Bone marrow (tissue), 2 donors: ENCODE measurements around the gene MICALL1.

ENCODE experiments used
- DNase-seq, 2 donors: peaks; one replicate each; lab custom pipeline; 2025; lab: John Stamatoyannopoulos, UW

The MICALL1 gene, protein sequence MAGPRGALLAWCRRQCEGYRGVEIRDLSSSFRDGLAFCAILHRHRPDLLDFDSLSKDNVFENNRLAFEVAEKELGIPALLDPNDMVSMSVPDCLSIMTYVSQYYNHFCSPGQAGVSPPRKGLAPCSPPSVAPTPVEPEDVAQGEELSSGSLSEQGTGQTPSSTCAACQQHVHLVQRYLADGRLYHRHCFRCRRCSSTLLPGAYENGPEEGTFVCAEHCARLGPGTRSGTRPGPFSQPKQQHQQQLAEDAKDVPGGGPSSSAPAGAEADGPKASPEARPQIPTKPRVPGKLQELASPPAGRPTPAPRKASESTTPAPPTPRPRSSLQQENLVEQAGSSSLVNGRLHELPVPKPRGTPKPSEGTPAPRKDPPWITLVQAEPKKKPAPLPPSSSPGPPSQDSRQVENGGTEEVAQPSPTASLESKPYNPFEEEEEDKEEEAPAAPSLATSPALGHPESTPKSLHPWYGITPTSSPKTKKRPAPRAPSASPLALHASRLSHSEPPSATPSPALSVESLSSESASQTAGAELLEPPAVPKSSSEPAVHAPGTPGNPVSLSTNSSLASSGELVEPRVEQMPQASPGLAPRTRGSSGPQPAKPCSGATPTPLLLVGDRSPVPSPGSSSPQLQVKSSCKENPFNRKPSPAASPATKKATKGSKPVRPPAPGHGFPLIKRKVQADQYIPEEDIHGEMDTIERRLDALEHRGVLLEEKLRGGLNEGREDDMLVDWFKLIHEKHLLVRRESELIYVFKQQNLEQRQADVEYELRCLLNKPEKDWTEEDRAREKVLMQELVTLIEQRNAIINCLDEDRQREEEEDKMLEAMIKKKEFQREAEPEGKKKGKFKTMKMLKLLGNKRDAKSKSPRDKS

DNA sequence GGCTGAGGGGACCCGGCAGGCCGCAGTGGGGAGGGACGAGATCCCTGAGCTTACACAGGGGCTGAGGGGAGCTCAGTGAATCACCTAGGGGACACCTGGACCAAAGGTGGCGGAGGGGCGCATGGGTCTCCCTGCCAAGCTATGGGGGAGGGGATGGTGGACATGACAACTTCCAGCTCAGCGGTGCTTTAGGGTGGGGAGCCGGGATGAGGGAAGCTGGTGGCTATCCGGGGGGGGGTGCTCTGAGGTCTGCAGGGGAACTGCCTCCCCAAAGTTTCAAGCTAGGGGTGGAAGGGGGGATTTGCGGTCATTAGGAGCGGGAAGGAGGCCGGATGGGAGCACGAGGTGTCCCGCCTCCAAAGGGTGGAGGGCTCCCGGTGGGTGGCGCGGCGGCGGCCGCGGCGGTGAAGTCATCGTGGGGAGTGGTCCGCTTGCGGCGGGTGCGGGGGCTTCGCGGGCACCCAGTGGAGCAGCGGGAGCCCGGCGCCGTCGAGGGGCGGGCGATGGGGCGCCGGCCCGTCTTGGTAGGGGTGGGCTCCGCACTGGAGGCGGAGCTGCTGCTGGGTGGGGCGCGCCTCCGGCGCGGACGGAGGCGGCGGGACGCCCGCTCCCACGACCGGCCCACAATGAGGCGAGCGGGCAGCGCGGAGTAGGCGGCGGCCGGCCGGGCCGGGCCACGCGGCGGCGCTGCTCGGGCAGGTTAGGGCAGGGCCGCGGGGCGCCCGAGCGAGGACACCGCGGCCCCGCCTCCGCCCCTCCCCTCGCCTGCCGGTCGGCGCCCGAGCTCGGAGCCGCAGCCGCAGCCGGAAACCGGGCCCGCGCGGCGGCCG, at the start of gene MICALL1:
TSS of gene MICALL1 (plus strand) at position 764 of the 830 bp plus-strand sequence. CDS start 126 bp downstream, outside the sequence.
- DNase-seq = peak in 1 of 2 donors; percentile 63

DNA sequence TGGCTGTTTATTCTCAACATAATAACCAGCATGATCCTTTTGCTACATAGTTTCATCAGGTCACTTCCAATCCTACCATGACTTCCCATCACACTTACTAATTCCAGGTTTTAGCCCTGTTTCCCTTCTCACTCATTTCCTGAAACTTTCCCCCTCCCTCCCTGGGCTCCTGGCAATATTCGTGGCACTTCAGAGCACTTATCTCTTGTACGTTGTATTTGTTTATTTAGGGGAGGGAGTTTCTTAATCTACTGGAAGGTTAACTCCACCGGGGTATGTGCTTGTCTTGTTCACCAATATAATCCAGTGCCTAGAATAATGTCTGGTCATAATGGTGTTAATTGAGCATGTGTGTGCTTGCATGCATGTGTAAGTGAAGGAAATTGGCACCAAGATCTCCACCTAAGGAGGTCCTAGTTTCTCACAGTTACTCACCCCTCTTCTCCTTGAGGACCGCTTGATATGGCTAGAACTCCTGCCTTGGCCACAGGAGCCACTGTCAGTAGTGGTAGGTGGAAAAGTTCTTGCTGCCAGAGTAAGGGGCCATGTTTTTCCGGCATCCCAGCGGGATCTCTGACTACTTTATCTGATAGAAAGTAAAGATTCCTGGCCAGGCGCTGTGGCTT, 45.2 kb upstream of the MICALL1 start:
- DNase-seq = no peak

DNA sequence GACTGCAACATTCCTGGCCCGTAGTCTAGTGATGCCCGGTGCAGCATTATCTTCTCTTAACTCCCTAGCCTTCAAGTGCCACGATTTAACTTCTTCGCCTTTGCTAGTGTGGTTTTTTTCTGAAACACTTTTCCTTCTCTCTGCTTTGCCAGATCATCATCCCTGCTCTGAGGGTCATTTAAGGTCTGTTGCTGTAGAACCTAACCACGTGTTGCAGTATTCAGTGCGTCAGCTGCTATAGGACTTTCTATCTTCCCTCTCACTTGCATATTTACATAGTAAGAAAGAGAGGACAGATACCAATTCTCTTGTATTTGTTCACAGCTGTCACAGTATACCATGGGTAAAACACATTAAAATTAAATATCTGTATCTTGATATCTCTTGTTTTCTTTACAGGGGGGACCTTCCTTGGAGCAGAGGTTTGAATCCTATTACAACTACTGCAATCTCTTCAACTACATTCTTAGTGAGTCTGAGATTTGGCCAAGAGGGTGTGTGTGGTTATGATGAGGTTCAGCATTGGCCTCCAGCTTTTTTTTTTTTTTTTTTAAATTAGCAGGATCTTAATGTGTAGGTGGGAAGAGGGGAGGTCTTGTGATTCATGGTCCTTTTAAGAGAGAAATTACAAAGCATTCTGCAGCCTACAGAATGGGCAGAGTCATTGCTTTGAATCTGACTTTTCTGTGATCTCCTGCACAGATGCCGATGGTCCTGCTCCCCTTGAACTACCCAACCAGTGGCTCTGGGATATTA, 43.3 kb upstream of the MICALL1 start:
- DNase-seq = no peak

DNA sequence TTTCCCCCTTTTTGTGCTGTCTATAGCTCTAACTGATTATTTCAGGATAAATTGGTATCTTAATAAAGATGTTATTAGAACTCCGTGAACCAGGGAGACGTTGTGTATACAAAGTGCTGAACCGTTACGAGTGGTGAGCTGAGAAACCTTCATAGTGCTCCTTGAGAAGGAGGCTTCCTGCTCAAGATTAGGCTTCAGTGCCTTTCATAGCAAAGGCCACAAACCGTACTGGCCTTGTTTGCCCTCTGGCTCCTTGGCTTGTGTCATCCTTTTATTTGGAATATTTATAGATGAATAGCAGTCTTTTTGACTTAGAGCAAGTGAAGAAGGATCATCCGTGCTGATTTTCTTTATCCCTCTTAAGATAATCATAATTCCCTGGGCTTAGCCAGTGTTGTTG, 40.6 kb upstream of the MICALL1 start:
- no peak for DNase-seq

DNA sequence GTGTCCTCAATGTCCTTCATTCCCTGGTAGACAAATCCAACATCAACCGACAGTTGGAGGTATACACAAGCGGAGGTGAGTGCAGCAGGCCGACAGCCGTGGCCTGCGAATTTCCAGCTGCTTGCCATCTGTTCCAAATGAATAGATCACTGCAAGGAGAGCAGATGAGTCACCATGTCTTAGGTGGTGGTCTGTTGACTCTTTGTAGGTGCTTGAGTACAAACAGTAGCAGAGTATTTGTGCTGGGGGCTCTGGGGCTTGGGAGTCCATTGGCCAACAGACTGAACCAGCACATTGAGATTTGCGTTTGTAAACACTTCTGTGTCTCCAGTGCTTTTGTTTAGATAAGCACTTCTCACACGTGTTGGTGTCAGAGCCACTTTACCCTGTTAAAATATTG, 35.8 kb upstream of the MICALL1 start:
- no peak for DNase-seq

DNA sequence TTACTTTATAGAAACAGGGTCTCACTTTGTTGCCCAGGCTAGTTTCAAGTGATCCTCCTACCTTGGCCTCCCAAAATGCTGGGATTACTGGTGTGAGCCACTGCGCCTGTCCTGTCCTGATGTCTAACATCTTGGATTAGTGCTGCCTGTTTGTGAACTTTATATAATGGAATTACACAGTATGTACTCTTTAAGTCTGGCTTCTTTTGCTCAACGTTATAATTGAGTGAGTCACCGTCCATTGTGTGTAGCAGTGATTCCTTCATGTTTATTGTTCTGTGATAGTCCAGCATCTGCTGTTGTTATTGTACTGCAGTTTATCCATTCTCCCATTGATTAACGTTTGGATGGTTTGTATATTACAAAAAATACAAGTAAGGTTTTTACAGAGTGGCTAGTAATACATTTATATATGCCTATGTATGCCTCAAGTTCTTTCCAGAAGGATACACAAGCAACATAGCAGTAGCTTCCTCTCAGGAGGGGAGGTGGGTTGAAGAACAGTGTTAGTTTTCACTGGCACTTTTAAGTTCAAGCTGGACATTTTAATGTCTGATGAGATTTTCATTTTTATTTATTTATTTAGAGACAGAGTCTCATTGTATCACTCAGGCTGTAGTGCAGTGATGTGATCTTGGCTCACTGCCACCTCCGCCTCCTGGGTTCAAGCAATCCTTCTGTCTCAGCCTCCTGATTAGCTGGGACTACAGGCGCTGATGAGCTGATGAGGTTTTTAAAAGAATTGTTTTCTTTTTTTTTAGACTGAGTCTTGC, 25.2 kb upstream of the MICALL1 start:
- DNase-seq = no peak

DNA sequence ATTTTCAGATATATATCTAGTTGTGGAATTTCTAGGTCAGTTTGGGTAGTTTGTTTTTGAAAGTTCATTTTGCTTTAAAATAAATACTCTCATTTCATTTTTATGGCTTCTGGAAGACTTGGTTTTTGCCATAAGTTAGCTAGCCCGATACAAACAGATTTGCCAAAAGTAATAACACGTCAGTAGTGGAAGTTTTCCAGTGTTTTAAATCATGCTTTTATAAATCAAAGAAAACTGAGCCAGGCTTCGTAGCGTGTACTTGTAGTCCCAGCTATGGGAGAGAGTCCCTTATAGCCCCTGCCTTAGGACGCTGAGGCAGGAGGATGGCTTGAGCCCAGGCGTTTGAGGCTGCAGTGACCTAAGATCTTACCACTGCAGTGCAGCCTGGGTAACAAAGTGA, 21.7 kb upstream of the MICALL1 start:
- no peak for DNase-seq

DNA sequence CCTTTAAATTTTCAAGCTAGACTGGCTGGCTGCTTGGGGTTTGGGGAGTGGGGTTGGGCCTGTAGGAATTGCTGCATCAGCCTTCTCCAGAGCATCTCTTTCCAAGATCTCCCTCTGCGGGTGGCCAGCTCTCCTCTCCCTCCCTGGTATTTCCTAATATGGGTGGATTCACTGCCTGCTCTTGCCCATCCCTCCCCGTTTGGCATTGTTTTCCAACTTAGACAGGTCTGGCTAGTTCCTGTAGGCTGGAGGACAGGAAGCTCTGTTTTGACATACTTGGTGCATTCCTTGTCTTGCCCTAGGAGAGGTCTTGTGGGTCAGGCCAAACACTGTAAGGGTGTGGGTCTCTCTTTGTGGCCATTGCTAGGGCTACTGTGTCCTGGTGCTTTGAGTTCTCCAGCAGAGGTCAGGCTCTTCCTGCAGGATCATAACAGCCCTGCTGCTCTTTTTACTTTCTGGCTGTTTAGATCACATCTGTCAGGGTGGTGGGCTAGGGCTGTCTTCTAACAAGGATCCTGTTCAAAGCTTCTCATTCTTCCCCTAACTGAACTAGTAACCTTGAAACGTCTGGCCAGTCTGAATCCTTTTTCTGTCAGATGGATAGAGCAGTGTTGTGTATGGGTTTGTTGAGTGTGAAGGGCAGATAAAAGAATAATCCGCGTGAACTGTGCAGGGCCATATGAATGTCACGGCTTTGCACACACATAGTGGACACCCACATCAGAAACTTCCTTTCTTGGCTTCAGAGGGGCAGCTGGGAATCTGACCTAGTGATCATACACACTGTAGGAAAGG, 18.3 kb upstream of the MICALL1 start:
- DNase-seq = no peak

DNA sequence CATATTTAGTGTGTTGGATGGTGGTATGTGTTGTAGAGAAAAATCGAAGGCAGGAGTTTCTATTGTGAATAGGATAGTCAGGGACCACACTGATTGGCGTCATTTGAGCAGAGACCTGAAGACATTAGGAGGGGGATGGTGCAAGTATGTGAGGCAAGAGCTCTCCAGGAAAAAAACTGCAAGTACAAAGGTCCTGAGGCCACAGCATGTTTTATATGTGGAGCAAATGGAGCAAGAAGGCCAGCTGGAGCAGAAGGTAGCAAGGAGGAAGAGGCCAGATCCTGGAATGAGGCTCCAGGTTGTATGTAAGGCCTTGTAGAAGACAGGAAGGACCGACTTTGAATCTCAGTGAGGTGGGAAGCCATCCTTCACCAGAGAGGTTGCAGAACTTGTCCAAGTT, 14.2 kb upstream of the MICALL1 start:
- no peak for DNase-seq

DNA sequence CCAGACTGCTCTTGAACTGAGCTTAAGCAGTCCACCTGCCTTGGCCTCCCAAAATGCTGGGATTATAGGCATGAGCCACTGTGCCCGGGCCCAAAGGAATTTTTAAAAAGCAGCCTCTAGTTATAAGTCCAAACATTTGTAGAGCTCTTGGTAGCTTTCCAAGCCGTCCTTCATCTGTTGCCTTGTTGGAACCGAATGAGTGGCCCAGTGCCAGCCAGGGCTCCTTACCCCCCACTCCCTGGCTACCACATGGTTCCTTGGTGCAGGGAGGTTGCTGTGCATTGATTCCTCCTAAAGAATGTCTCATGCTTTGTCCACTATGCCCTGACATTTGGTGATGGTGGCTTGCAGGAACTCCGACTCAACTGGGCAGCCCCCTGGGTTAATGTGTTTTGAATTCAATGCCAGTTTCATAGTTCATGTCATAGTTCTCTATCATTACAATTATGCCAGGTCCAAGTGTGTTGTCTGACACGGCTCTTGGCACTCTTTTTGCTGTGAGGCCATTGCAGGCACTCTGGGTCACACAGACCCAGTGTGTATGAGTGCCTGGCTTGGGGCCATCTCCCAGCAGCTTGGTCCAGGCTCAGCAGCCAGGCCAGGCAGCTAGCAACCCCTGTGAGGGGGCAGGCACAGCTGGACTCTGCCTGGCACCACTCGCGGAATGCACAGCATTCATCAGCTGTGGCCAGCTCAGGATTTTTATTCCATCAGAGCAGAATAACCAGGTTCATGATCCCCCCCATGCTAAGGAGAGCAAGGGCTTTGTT, 13.3 kb upstream of the MICALL1 start:
- no peak for DNase-seq

DNA sequence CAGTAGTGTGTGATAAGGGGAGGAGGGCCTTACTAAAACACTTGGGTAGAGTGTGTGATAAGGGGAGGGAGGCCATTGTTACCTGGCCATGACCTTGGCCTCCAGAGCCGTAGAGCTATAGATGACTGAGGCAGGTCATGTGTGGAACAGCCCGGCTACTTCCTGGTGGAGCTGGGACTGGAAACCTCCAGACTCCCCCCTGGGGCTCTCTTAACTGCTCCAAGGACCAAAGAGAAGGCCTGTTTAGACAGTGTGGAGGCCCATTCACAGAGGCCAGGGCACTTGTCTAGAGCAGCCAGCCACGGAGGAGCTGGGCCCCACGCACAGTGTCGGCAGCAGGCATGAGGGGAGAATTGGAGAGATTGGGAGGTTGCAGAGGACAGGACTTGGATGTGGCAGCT, 12.5 kb upstream of the MICALL1 start:
- no peak for DNase-seq

DNA sequence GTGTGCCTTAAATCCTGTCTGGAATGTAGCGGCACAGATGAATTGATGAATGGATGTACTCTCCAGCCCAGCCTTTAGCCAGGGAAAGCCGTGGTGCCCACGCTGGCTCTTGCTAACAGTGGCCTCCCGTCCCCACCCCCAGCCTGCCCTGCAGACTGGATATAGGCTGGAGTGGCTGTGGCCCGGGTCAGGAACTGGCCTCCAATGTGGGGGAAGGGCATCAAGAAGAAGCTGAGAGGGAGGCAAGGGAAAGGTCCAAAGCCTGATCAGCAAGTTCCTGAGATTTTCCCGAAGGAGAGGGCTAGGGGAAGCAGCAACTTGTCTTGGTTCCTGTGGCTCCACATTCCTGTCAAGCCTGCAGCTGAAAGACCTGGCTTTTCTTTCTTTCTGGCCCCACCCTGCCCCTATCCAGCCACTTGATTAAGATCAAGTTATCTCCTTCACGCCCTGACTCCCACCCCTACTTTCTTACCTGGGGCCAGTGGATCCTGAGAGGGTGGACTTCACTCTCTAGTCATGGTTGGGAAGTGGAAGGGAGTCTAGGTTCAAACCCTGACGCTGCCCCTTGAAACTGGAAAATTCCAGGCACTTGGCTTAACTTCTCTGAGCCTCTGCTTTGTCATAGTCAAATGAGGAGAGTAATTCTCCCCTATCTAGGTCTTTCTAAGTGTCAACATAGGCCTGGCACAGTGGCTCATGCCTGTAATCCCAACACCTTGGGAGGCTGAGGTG, 11.0 kb upstream of the MICALL1 start:
- DNase-seq = no peak

DNA sequence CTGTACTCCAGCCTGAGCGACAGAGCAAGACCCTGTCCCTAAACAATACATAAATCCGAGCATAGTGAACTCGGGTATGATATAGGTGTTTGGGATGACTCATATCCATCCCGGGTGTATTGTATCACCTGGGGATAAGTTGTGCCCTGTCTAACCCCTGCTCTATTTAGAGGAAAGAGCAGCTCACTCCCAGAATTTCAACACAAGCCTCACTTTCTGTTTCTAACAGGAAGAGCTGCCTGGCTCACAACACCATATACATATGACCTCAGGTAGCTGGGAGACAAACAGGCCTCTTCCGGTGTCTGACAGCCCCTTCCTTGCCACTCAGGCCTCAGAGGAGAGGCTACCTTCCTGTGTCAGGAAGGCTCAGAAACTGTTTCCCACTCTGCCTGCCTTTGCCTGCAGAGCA, 9.9 kb upstream of the MICALL1 start:
- peak in 1 of 2 donors; percentile 71 for DNase-seq

DNA sequence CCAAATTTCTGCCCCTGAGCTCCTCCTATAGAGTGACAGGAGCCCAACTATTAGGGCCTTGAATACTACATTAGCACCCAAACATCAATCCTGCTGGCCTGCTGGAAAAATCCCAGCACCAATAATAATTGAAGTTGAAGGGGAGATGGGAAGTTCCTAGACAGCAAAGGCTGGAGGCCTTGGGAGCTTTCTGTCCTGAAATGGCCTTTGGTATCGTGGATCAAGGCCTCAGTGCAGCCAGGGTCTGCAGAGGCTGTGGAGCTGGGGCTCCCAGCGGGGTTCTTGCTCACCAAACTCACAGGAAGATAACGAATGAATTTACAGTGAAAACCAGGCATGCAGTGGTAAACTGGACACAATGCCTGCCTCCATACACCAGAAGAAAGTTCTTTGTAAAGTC, 9.2 kb upstream of the MICALL1 start:
- no peak for DNase-seq

DNA sequence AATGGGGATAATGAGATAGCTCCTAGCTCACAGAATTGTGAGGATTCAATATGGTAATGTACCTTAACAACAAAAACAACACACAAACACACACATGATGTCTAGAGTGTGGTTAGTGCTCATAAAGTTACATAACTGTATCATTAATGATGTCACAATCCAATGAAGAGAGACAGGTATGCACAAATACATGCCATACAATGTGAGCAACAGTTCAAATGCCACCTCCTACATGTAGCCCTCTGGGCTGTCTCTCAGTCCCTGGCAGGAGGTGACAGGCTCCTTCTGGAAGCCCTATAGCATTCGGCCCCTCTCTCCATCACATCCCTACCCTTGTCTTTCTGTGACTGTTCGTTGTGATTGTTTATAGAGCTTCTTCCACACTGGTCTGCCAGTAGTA, 8.3 kb upstream of the MICALL1 start:
- DNase-seq = no peak

DNA sequence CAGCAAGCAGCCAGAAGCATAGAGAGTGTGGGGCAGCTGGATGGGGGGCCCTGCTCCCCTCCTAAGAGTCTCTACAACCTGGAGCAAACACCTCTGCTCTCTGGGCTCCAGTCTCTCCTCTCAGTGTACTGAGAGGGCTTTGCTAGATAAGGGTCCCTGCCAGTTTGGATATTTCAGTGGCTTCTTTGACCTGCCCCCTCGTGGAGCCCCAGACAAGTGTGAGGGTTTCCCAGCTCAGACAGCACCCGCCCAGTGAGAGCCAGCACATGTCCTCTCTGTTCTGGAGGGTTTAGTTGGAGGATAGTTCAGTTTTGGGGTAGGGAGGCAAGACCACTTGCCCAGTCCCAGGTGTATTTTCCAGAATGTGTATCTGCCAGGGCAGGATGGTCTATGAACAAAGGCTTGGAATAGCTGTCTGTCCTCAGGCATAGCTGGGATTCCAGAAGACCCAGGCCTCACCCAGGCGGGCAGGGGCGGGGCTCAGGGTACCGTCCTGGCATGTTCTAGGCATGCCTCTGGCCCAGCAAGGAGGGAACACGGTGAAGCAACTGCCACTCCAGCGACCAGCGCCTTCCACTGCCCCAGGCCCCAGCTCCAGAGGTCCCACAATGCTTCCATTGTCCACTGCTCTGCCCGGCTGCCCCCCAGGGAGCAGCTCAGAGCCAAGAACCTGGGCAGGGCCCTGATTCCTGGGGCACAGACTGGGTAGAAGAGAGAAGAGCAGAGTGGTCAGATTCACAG, 7.5 kb upstream of the MICALL1 start:
- DNase-seq = no peak
